ENCODE results near the gene NUTM2B.
"Not testable (repeated sequence)": the region's sequence is repeated elsewhere in the genome, so short reads cannot be mapped to it uniquely, and the experiment has no call there.

NUTM2B gene

GRCh38 chr10:79702927-79703326, at the start of gene NUTM2B:
Gene NUTM2B (plus strand): TSS chr10:79703227. CDS start chr10:79703610, 383 bp downstream.
- DNase-seq = not testable (repeated sequence)

GRCh38 chr10:79663287-79663686, 39.7 kb upstream of the NUTM2B start:
- not testable (repeated sequence) for DNase-seq

- not testable (repeated sequence) for DNase-seq
These were observed 38.3 kb upstream of the NUTM2B start for GRCh38 chr10:79664686-79665085.

GRCh38 chr10:79669248-79669788, 33.7 kb upstream of the NUTM2B start:
- DNase-seq = not testable (repeated sequence)

- DNase-seq = not testable (repeated sequence)
These were observed 28.1 kb upstream of the NUTM2B start for GRCh38 chr10:79674878-79675277.

- DNase-seq = not testable (repeated sequence)
These were observed 19.8 kb upstream of the NUTM2B start for GRCh38 chr10:79683026-79683883.

- not testable (repeated sequence) for DNase-seq
These were observed 18.9 kb upstream of the NUTM2B start for GRCh38 chr10:79683884-79684720.

- not testable (repeated sequence) for DNase-seq
These were observed 17.9 kb upstream of the NUTM2B start for GRCh38 chr10:79685044-79685685.

- DNase-seq = not testable (repeated sequence)
These were observed 16.4 kb upstream of the NUTM2B start for GRCh38 chr10:79686595-79686994.

GRCh38 chr10:79687406-79688150, 15.4 kb upstream of the NUTM2B start:
- not testable (repeated sequence) for DNase-seq

- DNase-seq = not testable (repeated sequence)
These were observed 14.2 kb upstream of the NUTM2B start for GRCh38 chr10:79688798-79689197.

- DNase-seq = not testable (repeated sequence)
These were observed 6.4 kb upstream of the NUTM2B start for GRCh38 chr10:79696596-79696995.

GRCh38 chr10:79697141-79697540, 5.9 kb upstream of the NUTM2B start:
- DNase-seq = not testable (repeated sequence)

GRCh38 chr10:79700381-79700944, 2.6 kb upstream of the NUTM2B start:
- not testable (repeated sequence) for DNase-seq

GRCh38 chr10:79707017-79707416, 4.0 kb downstream of the NUTM2B start:
- not testable (repeated sequence) for DNase-seq

GRCh38 chr10:79714976-79715375, 11.9 kb downstream of the NUTM2B start:
- DNase-seq = not testable (repeated sequence)

- not testable (repeated sequence) for DNase-seq
These were observed 14.0 kb downstream of the NUTM2B start for GRCh38 chr10:79716917-79717579.

- DNase-seq = not testable (repeated sequence)
These were observed 17.0 kb downstream of the NUTM2B start for GRCh38 chr10:79720000-79720399.

- DNase-seq = not testable (repeated sequence)
These were observed 23.6 kb downstream of the NUTM2B start for GRCh38 chr10:79726620-79727019.

- not testable (repeated sequence) for DNase-seq
These were observed 41.8 kb downstream of the NUTM2B start for GRCh38 chr10:79744844-79745243.

- not testable (repeated sequence) for DNase-seq
These were observed 45.5 kb downstream of the NUTM2B start for GRCh38 chr10:79748510-79748909.

All from SW 1271 (cell line).